C4-2B (cell line): ENCODE results near the gene INIP.

Experiments used
- CTCF ChIP-seq: fragments of 450-650 bp; conservative IDR thresholded peaks from 2 replicates; pipeline ENCODE4 v1.5.1; 2017; ENCODE audit warnings: mild to moderate bottlenecking
- ZFX ChIP-seq: fragments of 450-650 bp; IDR thresholded peaks from 2 replicates; pipeline ENCODE4 v1.6.1; 2017

GRCh38 chr9:112699230-112699629 is 18.7 kb downstream of the INIP start:
- TF ChIP-seq CTCF (no peak), ZFX (no peak)
